RWPE2 (cell line): Measurements from ENCODE around the gene AP4E1.

Source experiments
- ATAC-seq: fragments of 200-7000 bp; cut with Tn5 transposase; 3 replicates; pipeline ENCODE4 v1.9.1; 2021; ENCODE audit warnings: low read depth
- DNase-seq: peaks from one replicate; pipeline ENCODE4 v3.0.0-alpha.2; 2020; ENCODE audit warnings: low spot score
- H3K27ac ChIP-seq: fragments of 450-650 bp; 2 replicates; pipeline ENCODE4 v1.5.1; 2017; ENCODE audit warnings: mild to moderate bottlenecking; ENCODE audit not compliant: poor library complexity, severe bottlenecking
- H3K27me3 ChIP-seq: fragments of 250-450 bp; sonication (Bioruptor Pico); 2 replicates; pipeline ENCODE4 v1.5.1; 2021; ENCODE audit warnings: mild to moderate bottlenecking, moderate library complexity; ENCODE audit not compliant: insufficient read depth, poor library complexity, severe bottlenecking
- H3K36me3 ChIP-seq: fragments of 250-450 bp; sonication (Bioruptor Pico); 2 replicates; pipeline ENCODE4 v1.5.1; 2020; ENCODE audit warnings: low read depth, mild to moderate bottlenecking, moderate library complexity
- H3K4me1 ChIP-seq: fragments of 250-450 bp; sonication (Bioruptor Pico); 2 replicates; pipeline ENCODE4 v1.5.1; 2021; ENCODE audit warnings: mild to moderate bottlenecking, moderate library complexity; ENCODE audit not compliant: insufficient read depth, poor library complexity, severe bottlenecking
- H3K4me3 ChIP-seq: fragments of 250-450 bp; sonication (Bioruptor Pico); 2 replicates; pipeline ENCODE4 v1.5.1; 2021; ENCODE audit warnings: mild to moderate bottlenecking, moderate library complexity; ENCODE audit not compliant: severe bottlenecking
- H3K9me3 ChIP-seq: fragments of 250-450 bp; sonication (Bioruptor Pico); 2 replicates; pipeline ENCODE4 v1.5.1; 2021; ENCODE audit warnings: mild to moderate bottlenecking, moderate library complexity; ENCODE audit not compliant: severe bottlenecking
- CTCF ChIP-seq: fragments of 450-650 bp; IDR thresholded peaks from one replicate; pipeline ENCODE4 v1.5.1; 2017; ENCODE audit warnings: mild to moderate bottlenecking, moderate library complexity; ENCODE audit not compliant: poor library complexity, severe bottlenecking

AP4E1 gene

GRCh38 chr15:50938525-50938924 is 30.0 kb downstream of the AP4E1 start:
- ATAC-seq (peak; percentile 18; the same call in 2 of the 3 replicates), DNase-seq (no peak)
- no peak overlapping the region for H3K27ac ChIP-seq
- H3K36me3 ChIP-seq: peaks cover 72% of the 10 kb centered on the region
- no peaks in the 10 kb centered on the region for H3K27me3 ChIP-seq
- no peaks in the 10 kb centered on the region for H3K9me3 ChIP-seq
- peaks cover 12% of the 10 kb centered on the region for H3K4me1 ChIP-seq
- no peak for TF ChIP-seq CTCF
- H3K4me3 ChIP-seq: no peak overlapping the region

GRCh38 chr15:50939911-50940310 is 31.4 kb downstream of the AP4E1 start:
- no peak overlapping the region for H3K4me3 ChIP-seq
- no peak for TF ChIP-seq CTCF
- H3K36me3 ChIP-seq: peaks cover 71% of the 10 kb centered on the region
- no peak for DNase-seq
- no peaks in the 10 kb centered on the region for H3K9me3 ChIP-seq
- no peaks in the 10 kb centered on the region for H3K27me3 ChIP-seq
- H3K27ac ChIP-seq: peak overlapping the region; percentile 1
- peak; percentile 32; the same call in 2 of the 3 replicates for ATAC-seq
- peaks cover 15% of the 10 kb centered on the region for H3K4me1 ChIP-seq

GRCh38 chr15:50940506-50940905 is 32.0 kb downstream of the AP4E1 start:
- Histone ChIP-seq H3K4me1 (peaks cover 18% of the 10 kb centered on the region), H3K9me3 (no peaks in the 10 kb centered on the region), H3K27ac (no peak overlapping the region), H3K27me3 (no peaks in the 10 kb centered on the region), H3K4me3 (no peak overlapping the region), H3K36me3 (peaks cover 71% of the 10 kb centered on the region)
- TF ChIP-seq CTCF: no peak
- DNase-seq (no peak), ATAC-seq (no peak)

- Histone ChIP-seq H3K36me3 (peaks cover 76% of the 10 kb centered on the region), H3K27me3 (no peaks in the 10 kb centered on the region), H3K4me3 (no peak overlapping the region), H3K4me1 (peaks cover 23% of the 10 kb centered on the region), H3K9me3 (no peaks in the 10 kb centered on the region), H3K27ac (no peak overlapping the region)
- no peak for TF ChIP-seq CTCF
- ATAC-seq: peak; percentile 82
- no peak for DNase-seq
Observed at GRCh38 chr15:50943638-50944037, 35.2 kb downstream of the AP4E1 start.

GRCh38 chr15:50944672-50945071 is 36.2 kb downstream of the AP4E1 start:
- no peak overlapping the region for H3K27ac ChIP-seq
- ATAC-seq: no peak
- H3K27me3 ChIP-seq: no peaks in the 10 kb centered on the region
- H3K4me3 ChIP-seq: no peak overlapping the region
- no peak for TF ChIP-seq CTCF
- peaks cover 80% of the 10 kb centered on the region for H3K36me3 ChIP-seq
- peaks cover 20% of the 10 kb centered on the region for H3K4me1 ChIP-seq
- no peaks in the 10 kb centered on the region for H3K9me3 ChIP-seq
- DNase-seq: no peak
